AG08396 (cell line): ENCODE results near the gene MYO18B.

Source experiments
- DNase-seq: peaks from one replicate; pipeline ENCODE4 v3.0.0; 2012; ENCODE audit warnings: low spot score, mixed read lengths

The MYO18B gene

GRCh38 chr22:25852223-25852622, 110.2 kb downstream of the MYO18B start:
- DNase-seq = no peak

DNA sequence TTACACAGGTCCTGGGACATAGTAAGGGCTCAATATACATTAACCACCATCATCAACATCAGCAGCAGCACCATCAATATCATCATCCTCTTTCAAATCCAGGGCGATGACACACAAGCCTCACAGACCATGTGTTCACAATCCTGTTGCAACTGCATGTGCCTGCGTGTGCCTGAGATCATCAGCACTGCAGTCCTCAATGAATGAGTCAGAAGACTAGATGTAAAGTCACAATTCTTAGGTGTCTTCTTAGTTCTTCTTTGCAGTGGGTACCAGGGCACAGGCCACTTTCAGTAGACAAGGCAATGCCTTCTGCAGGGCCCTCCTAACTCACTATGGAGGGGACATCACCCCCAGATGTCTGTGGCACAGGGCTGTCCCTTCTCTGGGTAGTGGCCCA, 111.1 kb downstream of the MYO18B start:
- no peak for DNase-seq

GRCh38 chr22:25853501-25854284, 111.7 kb downstream of the MYO18B start:
- DNase-seq = no peak

DNA sequence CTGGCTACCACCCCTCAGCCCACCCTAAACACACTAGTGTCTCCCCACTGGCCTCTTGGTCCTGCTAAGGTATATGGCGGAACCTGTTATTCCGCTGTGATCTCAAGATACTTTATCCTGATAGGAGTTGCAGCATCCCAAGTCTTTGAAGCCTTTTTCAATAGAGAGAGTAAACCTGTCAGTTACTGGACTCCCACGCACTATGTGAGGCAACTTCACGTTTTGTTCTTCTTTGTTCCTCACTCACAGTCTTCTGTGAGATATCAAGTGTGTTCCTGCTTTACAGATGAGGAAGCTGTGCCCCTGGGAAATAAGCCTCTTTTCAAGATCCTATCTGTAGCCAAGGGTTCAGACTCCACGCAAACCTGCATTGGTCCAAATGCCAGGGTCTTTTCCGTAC, 127.8 kb downstream of the MYO18B start:
- DNase-seq = no peak

DNA sequence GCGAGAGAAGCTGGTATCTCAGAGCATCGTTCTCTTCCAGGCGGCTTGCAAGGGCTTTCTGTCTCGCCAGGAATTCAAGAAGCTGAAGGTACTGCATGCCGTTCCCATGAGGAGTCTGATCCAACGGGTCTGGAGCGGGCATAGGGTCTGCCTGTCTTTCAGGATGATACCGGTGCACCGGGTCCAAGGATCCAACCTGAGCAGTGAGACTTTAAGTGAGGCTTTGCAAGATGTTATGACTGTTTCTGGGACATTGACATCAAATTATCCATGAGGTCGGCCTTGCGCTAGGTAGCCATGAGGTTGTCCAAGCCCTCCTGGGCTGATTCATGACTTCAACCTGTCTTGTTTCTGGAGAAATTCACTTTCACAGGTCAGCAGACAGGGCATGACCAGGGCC, 132.3 kb downstream of the MYO18B start:
- no peak for DNase-seq

DNA sequence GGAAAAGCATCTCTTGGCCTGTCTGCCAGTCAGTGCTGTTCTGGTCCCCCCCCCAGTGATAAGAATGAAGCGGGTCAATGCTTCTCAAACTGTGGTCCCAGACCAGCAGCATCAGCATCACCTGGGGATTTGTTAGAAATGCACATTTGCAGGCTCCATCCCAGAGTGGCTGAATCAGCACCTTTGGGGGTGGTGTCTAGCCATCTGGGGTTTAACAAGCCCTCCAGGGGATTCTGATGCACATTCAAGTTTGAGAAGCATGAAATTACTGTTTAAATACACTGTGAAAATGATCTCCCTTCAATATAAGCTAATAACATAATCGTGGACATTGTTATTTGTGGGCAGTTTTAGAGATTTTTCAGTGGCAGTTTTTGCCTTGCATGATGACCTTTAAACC, 133.5 kb downstream of the MYO18B start:
- DNase-seq = no peak

DNA sequence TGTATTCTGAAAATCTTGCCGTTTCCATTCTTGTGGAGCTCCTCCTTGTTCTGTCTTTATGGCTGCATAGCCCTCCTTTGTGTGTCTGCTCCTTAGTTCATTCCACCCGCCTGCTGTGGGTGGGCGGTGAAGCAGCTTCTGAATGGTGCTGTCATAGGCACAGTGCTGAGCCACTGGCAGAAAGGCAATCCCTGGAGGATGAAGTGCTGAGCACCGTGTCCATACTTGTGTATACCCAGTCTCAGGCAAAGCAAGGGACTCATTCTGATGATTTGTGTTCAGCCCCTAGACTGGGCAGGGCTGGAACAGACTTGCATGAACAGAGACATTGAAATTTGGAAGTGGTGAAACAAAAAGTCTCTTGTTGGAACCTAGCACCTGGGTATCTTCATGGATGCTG, 134.9 kb downstream of the MYO18B start:
- no peak for DNase-seq

GRCh38 chr22:25878933-25879332, 136.9 kb downstream of the MYO18B start:
- no peak for DNase-seq

DNA sequence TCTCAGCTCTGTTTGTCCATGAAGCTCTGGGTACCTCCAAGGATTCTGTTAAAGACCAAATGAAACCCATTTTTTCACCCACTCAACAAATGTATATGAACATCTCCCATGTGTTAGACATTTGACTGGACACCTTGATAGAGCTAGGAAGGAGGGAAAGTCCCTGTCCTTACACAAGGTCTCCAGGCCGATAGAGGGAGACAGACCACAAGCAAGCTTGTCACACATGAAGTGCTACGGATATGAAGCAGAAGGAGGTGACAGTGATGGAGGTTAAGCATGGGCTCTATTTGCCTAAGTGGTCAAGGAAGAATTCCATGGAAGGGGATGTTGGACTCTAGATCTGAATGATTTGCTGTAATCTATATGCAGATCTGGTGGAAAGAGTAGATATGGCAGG, 138.5 kb downstream of the MYO18B start:
- DNase-seq = no peak

DNA sequence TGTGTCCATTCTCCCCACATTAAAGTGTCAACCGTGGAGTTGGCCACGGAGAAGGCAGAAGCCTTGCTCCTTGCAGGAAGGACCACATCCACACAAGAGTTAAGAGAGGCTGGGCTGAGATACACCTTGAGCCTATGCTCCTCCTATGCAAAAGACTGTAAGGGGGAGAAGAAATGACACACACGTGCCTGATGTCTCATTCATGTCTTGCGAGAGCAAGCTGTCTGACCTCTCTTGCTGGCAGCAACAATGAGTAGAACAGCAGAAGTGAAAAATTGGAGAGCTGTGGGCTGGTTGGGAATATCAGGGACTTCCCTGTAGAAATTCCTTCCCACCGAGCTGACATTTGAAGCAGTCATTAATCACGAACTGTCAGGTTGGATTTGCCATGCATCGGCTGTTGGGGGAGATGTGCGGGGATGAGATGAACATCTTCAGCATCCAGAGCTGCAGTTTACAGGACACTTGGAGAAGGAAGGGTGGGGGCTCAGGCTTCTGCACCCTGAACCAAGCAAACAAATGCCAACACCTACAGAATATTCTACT, 139.3 kb downstream of the MYO18B start:
- DNase-seq = no peak

DNA sequence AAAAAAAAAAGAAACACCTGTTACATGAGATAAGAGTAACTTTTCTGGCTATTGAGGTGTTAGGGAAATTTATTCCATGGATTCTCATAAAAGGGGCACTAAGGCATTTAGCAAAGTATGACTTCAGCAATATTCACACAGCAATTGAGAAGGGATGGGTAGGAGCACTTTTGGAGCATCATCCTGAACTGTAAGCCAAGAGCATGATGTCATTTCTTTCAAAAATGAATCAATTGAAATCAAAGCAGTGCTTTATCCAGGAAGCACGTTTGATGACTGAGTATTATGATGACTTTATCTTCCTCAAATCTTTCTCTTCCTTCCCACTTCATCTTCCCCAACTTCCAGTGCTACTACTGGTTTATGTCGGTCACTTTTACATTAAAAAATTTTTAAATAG, 140.4 kb downstream of the MYO18B start:
- no peak for DNase-seq

DNA sequence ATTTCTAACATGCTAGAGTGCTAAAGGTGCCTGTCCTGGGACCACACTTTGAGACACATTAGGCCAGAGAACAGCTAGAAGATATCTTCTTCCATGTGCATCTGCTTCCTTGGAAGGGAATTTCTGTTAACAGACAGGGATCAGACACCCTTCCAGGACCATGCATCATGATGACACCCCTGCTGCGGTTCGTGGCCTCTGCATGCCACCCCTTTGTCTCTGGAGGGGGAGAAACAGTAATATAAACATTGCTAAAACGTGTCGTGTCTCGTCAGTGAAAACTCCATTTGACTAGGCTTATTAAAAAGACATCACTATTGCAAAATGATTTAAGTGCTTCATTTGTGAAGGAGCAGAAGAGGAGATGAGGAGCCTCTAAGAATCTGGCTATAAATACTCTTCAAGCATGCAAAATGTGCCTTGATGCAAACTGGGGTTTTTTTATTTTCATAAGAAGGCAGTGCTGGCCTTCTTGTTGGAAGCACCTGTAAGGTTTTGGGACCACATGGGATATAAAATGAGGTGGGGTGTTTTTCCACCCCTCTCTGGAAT, 141.6 kb downstream of the MYO18B start:
- no peak for DNase-seq

DNA sequence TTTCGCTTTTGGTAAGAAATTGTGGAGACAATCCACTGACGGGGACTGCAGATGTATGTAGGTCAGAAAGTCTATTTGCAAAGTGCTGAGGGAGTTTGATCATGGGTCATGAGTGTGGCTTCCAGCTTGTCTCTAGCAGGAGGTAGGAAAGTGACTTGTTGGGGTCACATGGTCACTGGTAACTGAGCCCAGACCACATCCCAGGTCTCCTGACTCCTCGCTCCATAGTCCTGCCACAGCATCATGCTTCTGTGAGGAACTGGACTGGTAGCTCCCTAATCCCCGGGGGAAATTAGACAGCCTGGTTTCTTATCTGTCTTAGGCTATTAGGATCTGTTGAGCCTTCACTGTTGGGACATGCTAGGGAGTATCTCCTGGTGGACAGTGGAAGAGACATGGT, 142.1 kb downstream of the MYO18B start:
- DNase-seq = no peak

DNA sequence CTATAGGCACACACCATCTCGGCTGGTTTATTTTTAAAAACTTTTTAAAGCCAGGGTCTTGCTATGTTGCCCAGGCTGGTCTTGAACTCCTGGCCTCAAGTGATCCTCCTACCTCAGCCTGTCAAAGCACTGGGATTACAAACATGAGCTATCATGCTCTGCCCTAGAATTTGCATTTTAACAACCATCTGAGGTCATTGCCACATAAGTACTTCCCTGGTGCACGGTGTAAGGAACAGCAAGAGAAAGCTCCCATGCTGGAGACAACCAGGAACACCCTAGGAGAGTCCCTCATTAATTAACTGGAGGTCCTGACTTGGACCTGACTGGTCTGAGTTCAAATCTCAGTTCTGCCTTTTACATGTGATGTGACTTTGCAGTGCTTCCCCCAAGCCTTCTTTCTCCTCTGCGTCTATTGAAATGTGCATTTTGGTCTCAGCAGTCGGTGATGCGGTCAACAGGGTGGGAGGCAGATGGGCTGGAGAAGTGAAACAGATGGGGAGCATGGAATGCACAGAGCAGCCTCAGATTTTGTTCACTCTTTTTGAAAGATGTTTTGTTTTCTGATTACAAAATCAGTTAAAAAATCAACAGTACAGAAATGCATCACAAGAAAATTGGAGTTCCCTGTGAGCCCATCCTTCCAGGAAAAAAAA, 146.5 kb downstream of the MYO18B start:
- DNase-seq = no peak

DNA sequence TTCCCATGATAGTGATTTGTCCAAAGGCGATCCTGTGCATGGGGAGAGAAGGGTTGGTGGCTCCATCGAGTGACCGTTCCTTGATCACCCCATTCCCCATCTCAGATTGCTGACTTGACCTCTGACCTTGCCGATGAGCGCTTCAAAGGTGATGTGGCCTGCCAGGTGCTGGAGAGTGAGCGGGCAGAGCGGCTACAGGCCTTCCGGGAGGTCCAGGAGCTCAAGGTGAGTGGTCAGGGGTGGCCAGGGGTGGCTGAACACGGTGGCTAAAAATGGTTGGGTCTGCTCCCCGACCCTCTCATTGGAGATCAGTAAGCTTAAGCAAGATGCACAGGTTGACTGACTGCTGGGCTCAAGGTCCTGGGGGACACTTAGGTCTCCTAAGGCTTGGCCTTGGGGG, 148.7 kb downstream of the MYO18B start:
- no peak for DNase-seq

GRCh38 chr22:25892678-25893077, 150.7 kb downstream of the MYO18B start:
- DNase-seq = no peak

GRCh38 chr22:25895678-25896077, 153.7 kb downstream of the MYO18B start:
- DNase-seq = no peak

GRCh38 chr22:25896098-25896497, 154.1 kb downstream of the MYO18B start:
- DNase-seq = no peak

- DNase-seq = no peak
These were observed 154.6 kb downstream of the MYO18B start for GRCh38 chr22:25896592-25896991.

DNA sequence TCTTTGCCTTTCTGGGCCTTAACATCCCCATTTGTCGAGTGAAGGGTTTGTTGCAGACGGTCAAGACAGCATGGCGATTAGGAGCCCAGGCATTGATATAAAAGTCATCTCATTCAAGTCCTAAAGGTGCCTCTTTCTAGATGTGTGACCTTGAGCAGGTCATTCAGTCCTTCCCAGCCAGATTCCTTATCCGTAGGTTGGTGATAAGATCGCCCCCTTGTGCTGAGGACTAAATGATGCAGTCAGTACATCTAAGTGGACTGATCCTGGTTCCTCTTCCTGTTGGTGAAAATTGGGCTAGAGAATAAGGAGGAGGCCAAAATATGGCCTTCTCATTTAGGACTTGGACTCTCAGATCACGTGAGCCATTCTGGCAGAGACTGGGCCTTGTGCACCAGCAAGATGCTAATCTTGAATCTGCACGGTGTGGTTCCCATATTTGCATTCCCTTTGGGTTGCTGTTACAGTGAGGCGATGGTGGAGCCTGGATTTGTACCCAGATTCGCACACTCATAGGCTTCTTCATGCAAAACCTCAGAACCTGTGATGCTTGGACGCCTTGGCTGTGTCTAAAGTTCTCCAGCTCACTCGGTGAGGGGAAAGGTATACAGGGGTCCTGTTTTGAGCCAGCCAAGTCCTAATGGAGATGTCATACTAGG, 156.8 kb downstream of the MYO18B start:
- DNase-seq = no peak

- DNase-seq = no peak
These were observed 157.6 kb downstream of the MYO18B start for GRCh38 chr22:25899566-25899965.

GRCh38 chr22:25900390-25900789, 158.4 kb downstream of the MYO18B start:
- no peak for DNase-seq

DNA sequence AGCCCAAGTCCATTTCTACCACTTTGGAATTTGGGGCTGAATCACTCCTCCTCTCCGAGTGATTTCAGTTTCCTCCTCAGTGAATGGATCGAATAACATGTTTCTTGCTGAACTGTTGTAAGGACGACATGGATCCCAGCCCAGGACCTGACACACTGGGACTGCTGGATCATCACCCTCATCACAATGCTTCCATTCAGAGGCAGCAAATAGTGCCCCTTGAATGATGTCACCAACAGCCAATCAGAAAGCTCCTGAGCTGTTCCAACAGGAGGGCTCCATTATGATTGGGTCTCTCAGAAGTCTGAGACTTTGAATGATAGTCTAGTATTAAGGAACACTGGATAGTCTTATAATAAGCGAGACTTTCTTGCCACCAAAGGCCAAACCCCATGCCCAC, 158.9 kb downstream of the MYO18B start:
- no peak for DNase-seq
